Chondrocyte (in vitro differentiated cells): ENCODE data around the gene GPR146. TPM values are rescaled to one million over a fixed set of nuclear protein-coding genes. Genes with fewer than 3 reads are reported as not detected.

Experiments used
- DNase-seq: peaks from one replicate; pipeline ENCODE4 v3.0.0; 2021; ENCODE audit warnings: mixed read lengths, low spot score
- H3K27ac Mint-ChIP-seq: one replicate; pipeline ENCODE4 v1.8.0; 2021; ENCODE audit warnings: mild to moderate bottlenecking, moderate library complexity, mixed read lengths; ENCODE audit not compliant: unreplicated experiment
- H3K27me3 Mint-ChIP-seq: 2 replicates; pipeline ENCODE4 v1.8.0; 2021; ENCODE audit warnings: low read depth, mixed read lengths
- H3K36me3 Mint-ChIP-seq: 2 replicates; pipeline ENCODE4 v1.8.0; 2021; ENCODE audit warnings: low read depth, mixed read lengths
- H3K4me1 Mint-ChIP-seq: 2 replicates; pipeline ENCODE4 v1.8.0; 2021; ENCODE audit warnings: low read depth, mild to moderate bottlenecking, mixed read lengths
- H3K4me3 Mint-ChIP-seq: one replicate; pipeline ENCODE4 v1.8.0; 2021; ENCODE audit warnings: mild to moderate bottlenecking, moderate library complexity, mixed read lengths; ENCODE audit not compliant: unreplicated experiment
- H3K9me3 Mint-ChIP-seq: 2 replicates; pipeline ENCODE4 v1.8.0; 2021; ENCODE audit warnings: low read depth, mixed read lengths
- total RNA-seq: library from RNA; stranded (reverse); gene quantifications from 3 replicates; pipeline ENCODE4 v1.2.1, GENCODE V29; 2021
- TF ChIP-seq, protein P1 (sequence below): fragments of 200-600 bp; sonication (generic); IDR thresholded peaks from 2 replicates; pipeline ENCODE4 v1.5.0; 2021; ENCODE audit warnings: antibody characterized with exemption, mild to moderate bottlenecking, moderate library complexity

Gene GPR146
- total RNA-seq, 1 donor from 2014 or later = 3.8 TPM

DNA sequence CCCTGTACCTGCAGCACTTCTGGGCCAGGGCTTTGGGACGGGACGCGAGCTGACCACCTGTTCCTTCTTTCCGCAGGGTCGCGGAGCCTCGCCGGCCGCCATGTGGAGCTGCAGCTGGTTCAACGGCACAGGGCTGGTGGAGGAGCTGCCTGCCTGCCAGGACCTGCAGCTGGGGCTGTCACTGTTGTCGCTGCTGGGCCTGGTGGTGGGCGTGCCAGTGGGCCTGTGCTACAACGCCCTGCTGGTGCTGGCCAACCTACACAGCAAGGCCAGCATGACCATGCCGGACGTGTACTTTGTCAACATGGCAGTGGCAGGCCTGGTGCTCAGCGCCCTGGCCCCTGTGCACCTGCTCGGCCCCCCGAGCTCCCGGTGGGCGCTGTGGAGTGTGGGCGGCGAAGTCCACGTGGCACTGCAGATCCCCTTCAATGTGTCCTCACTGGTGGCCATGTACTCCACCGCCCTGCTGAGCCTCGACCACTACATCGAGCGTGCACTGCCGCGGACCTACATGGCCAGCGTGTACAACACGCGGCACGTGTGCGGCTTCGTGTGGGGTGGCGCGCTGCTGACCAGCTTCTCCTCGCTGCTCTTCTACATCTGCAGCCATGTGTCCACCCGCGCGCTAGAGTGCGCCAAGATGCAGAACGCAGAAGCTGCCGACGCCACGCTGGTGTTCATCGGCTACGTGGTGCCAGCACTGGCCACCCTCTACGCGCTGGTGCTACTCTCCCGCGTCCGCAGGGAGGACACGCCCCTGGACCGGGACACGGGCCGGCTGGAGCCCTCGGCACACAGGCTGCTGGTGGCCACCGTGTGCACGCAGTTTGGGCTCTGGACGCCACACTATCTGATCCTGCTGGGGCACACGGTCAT is 13.3 kb downstream of the GPR146 start:
- H3K27me3 Mint-ChIP-seq = no peaks in the 10 kb centered on the region

DNA sequence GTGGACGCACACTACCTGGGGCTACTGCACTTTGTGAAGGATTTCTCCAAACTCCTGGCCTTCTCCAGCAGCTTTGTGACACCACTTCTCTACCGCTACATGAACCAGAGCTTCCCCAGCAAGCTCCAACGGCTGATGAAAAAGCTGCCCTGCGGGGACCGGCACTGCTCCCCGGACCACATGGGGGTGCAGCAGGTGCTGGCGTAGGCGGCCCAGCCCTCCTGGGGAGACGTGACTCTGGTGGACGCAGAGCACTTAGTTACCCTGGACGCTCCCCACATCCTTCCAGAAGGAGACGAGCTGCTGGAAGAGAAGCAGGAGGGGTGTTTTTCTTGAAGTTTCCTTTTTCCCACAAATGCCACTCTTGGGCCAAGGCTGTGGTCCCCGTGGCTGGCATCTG is 14.0 kb downstream of the GPR146 start:
- Mint-ChIP-seq H3K36me3 (no peaks in the 10 kb centered on the region), H3K4me1 (peaks cover 9% of the 10 kb centered on the region), H3K9me3 (no peaks in the 10 kb centered on the region), H3K27ac (peak overlapping the region; percentile 2), H3K4me3 (no peak overlapping the region), H3K27me3 (no peaks in the 10 kb centered on the region)
- TF ChIP-seq, protein P1, sequence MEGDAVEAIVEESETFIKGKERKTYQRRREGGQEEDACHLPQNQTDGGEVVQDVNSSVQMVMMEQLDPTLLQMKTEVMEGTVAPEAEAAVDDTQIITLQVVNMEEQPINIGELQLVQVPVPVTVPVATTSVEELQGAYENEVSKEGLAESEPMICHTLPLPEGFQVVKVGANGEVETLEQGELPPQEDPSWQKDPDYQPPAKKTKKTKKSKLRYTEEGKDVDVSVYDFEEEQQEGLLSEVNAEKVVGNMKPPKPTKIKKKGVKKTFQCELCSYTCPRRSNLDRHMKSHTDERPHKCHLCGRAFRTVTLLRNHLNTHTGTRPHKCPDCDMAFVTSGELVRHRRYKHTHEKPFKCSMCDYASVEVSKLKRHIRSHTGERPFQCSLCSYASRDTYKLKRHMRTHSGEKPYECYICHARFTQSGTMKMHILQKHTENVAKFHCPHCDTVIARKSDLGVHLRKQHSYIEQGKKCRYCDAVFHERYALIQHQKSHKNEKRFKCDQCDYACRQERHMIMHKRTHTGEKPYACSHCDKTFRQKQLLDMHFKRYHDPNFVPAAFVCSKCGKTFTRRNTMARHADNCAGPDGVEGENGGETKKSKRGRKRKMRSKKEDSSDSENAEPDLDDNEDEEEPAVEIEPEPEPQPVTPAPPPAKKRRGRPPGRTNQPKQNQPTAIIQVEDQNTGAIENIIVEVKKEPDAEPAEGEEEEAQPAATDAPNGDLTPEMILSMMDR = no peak
- DNase-seq = peak; percentile 77

More for the DNA sequence above, 13.3 kb downstream of the GPR146 start:
- H3K27ac Mint-ChIP-seq = no peak overlapping the region
- H3K4me3 Mint-ChIP-seq = no peak overlapping the region
- H3K9me3 Mint-ChIP-seq = no peaks in the 10 kb centered on the region
- H3K36me3 Mint-ChIP-seq = no peaks in the 10 kb centered on the region
- peak; percentile 94 for DNase-seq
- TF ChIP-seq, protein P1 = no peak
- H3K4me1 Mint-ChIP-seq = peaks cover 9% of the 10 kb centered on the region

DNA sequence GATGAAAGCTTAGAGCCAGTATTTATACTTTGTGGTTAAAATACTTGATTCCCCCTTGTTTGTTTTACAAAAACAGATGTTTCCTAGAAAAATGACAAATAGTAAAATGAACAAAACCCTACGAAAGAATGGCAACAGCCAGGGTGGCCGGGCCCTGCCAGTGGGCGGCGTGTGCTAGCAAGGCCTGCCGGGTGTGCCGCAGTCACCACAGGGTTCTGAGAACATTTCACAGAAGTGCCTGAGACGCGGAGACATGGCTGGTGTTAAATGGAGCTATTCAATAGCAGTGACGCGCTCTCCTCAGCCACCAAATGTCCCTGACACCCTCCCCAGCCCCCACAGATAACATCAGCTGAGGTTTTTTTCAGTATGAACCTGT is 14.5 kb downstream of the GPR146 start:
- Mint-ChIP-seq H3K27me3 (no peaks in the 10 kb centered on the region), H3K36me3 (no peaks in the 10 kb centered on the region), H3K9me3 (no peaks in the 10 kb centered on the region), H3K4me3 (no peak overlapping the region), H3K4me1 (peaks cover 9% of the 10 kb centered on the region), H3K27ac (peak overlapping the region; percentile 2)
- TF ChIP-seq, protein P1 = no peak
- DNase-seq = peak; percentile 55

DNA sequence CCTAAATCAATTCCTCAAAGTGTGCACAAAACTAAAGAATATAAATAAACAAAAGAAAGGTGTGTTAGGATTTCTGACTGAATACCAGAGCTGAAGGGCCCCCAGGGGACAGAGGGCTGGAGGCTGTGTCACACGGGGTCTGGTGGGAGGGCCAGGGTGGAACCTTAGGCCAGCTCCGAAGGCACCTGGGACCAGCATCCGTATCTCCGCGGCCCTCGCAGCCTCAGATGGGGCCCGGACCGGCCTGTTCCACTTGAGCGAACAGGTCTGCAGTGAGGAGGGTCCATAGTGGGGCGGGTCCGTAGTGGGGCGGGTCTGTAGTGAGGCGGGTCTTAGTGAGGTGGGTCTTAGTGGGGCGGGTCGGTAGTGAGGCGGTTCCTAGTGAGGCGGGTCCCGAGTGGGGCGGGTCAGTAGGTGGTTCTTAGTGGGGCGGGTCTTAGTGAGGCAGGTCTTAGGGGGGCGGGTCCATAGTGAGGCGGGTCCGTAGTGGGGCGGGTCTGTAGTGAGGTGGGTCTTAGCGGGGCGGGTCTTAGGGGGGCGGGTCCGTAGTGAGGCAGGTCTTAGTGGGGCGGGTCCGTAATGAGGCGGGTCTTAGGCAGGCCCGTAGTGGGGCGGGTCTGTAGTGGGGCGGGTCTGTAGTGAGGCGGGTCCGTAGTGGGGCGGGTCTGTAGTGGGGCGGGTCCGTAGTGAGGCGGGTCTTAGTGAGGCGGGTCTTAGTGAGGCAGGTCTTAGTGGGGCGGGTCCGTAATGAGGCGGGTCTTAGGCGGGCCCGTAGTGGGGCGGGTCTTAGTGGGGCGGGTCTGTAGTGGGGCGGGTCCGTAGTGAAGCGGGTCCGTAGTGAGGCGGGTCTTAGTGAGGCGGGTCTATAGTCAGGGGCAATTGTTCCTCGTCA is 15.1 kb downstream of the GPR146 start:
- Mint-ChIP-seq H3K9me3 (no peaks in the 10 kb centered on the region), H3K27ac (no peak overlapping the region), H3K4me3 (no peak overlapping the region), H3K4me1 (peaks cover 9% of the 10 kb centered on the region), H3K27me3 (no peaks in the 10 kb centered on the region), H3K36me3 (no peaks in the 10 kb centered on the region)
- DNase-seq = peak; percentile 82
- TF ChIP-seq, protein P1 = no peak
